Panc1 (cell line): ENCODE data around the gene TPRX2.

Source experiments
- POLR2AphosphoS5 ChIP-seq: IDR thresholded peaks from 2 replicates; pipeline ENCODE4 v1.6.1; 2012; ENCODE audit warnings: mild to moderate bottlenecking, low read depth, low read length, moderate library complexity
- SIN3A ChIP-seq: IDR thresholded peaks from 2 replicates; pipeline ENCODE4 v1.6.1; 2012; ENCODE audit warnings: low read depth, mild to moderate bottlenecking, low read length, moderate library complexity, borderline replicate concordance; ENCODE audit not compliant: insufficient read depth
- TCF7L2 ChIP-seq: IDR thresholded peaks from 2 replicates; pipeline ENCODE4 v1.6.1; 2011; ENCODE audit warnings: mild to moderate bottlenecking, low read depth, low read length, inconsistent platforms
- TF ChIP-seq, protein P1 (sequence below): fragments of 450-650 bp; IDR thresholded peaks from 2 replicates; pipeline ENCODE4 v1.5.1; 2017; ENCODE audit warnings: mild to moderate bottlenecking
- TF ChIP-seq, protein P2 (sequence below), 2 experiments: IDR thresholded peaks; 2 replicates each; pipeline ENCODE4 v1.6.1; 2011 to 2012; ENCODE audit warnings: low read depth in 2 of 2, control low read depth in 1 of 2, low read length in 1 of 2, mild to moderate bottlenecking in 1 of 2, moderate library complexity in 1 of 2; ENCODE audit not compliant: insufficient read depth in 1 of 2

DNA sequence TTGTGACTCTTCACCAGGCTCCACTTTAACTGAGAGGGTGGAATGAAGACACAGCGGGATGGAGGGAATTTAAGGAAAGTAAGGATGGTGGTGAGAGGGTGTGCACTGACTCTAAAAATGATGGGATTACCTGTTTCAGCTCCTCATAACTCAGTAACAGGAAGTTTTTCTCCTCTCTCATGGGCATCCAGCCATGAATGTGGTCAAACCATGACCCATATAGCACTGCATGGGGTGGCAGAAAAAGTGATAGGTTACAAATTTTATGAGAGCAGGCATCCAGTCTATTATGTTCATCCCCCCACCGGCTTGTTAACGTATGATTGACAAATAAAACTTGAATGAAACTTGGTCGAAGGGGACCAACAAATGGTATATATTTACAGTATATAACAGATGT lies 19.9 kb downstream of the TPRX2 start:
- TF ChIP-seq, protein P1, sequence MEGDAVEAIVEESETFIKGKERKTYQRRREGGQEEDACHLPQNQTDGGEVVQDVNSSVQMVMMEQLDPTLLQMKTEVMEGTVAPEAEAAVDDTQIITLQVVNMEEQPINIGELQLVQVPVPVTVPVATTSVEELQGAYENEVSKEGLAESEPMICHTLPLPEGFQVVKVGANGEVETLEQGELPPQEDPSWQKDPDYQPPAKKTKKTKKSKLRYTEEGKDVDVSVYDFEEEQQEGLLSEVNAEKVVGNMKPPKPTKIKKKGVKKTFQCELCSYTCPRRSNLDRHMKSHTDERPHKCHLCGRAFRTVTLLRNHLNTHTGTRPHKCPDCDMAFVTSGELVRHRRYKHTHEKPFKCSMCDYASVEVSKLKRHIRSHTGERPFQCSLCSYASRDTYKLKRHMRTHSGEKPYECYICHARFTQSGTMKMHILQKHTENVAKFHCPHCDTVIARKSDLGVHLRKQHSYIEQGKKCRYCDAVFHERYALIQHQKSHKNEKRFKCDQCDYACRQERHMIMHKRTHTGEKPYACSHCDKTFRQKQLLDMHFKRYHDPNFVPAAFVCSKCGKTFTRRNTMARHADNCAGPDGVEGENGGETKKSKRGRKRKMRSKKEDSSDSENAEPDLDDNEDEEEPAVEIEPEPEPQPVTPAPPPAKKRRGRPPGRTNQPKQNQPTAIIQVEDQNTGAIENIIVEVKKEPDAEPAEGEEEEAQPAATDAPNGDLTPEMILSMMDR = no peak
- no peak for TF ChIP-seq TCF7L2
- TF ChIP-seq SIN3A = no peak
- TF ChIP-seq POLR2AphosphoS5 = no peak
- TF ChIP-seq, protein P2, sequence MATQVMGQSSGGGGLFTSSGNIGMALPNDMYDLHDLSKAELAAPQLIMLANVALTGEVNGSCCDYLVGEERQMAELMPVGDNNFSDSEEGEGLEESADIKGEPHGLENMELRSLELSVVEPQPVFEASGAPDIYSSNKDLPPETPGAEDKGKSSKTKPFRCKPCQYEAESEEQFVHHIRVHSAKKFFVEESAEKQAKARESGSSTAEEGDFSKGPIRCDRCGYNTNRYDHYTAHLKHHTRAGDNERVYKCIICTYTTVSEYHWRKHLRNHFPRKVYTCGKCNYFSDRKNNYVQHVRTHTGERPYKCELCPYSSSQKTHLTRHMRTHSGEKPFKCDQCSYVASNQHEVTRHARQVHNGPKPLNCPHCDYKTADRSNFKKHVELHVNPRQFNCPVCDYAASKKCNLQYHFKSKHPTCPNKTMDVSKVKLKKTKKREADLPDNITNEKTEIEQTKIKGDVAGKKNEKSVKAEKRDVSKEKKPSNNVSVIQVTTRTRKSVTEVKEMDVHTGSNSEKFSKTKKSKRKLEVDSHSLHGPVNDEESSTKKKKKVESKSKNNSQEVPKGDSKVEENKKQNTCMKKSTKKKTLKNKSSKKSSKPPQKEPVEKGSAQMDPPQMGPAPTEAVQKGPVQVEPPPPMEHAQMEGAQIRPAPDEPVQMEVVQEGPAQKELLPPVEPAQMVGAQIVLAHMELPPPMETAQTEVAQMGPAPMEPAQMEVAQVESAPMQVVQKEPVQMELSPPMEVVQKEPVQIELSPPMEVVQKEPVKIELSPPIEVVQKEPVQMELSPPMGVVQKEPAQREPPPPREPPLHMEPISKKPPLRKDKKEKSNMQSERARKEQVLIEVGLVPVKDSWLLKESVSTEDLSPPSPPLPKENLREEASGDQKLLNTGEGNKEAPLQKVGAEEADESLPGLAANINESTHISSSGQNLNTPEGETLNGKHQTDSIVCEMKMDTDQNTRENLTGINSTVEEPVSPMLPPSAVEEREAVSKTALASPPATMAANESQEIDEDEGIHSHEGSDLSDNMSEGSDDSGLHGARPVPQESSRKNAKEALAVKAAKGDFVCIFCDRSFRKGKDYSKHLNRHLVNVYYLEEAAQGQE (IDR thresholded peaks at IDR 0.05; ENCODE audit: insufficient read depth in 1 of 2, low read depth in 2 of 2, low read length in 1 of 2) = no peak
